Activated naive CD4-positive, alpha-beta T cell treated with anti-CD3 and anti-CD28 coated beads, Interleukin-2, amount 10 ng/mL, durations not matched to agents 7 days and 5 days (primary cell): ENCODE data around the gene INTS11.

Experiments used
- CTCF ChIA-PET: fragments of 350-600 bp; sonication (Branson Sonifier 250); formaldehyde crosslinking; loops from one replicate; lab custom pipeline; 2021; ENCODE audit warnings: antibody characterized with exemption; lab: Charles Lee
- DNase-seq: peaks from one replicate; pipeline ENCODE4 v3.0.0-alpha.2; 2020
- H3K27ac Mint-ChIP-seq: one replicate; pipeline ENCODE4 v1.8.0; 2021; ENCODE audit warnings: mild to moderate bottlenecking, moderate library complexity, mixed read lengths
- H3K27me3 Mint-ChIP-seq: one replicate; pipeline ENCODE4 v1.8.0; 2021; ENCODE audit warnings: mild to moderate bottlenecking, mixed read lengths
- H3K36me3 Mint-ChIP-seq: one replicate; pipeline ENCODE4 v1.8.0; 2021; ENCODE audit warnings: mixed read lengths
- H3K4me1 Mint-ChIP-seq: one replicate; pipeline ENCODE4 v1.8.0; 2021; ENCODE audit warnings: mixed read lengths
- H3K4me3 Mint-ChIP-seq: one replicate; pipeline ENCODE4 v1.8.0; 2021; ENCODE audit warnings: mild to moderate bottlenecking, moderate library complexity, mixed read lengths
- H3K9me3 Mint-ChIP-seq: one replicate; pipeline ENCODE4 v1.8.0; 2021; ENCODE audit warnings: mixed read lengths

The INTS11 gene

DNA sequence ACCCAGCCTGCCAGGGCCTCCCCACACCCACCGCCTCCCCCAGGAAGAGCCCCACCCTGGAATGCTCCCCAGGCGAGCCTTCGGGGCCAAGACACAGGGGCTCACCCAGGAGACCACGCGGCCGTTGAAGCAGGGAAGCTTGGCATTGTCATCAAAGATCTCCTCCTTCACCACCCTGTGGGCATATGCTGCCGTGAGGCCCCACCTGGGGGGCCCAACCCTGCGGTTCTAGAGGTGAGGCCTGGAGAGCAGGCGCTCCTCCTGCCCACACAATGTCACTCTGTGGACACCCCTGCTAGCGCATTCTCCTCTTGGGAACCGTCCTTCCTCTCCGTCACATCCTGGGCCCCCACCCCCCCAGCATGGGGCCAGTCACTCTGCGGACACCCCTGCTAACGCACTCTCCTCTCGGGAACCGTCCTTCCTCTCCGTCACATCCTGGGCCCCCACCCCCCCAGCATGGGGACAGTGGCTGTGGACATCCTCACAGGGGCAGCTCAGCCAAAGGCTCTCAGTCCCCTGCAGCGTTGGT lies 18.2 kb upstream of the INTS11 start:
- Mint-ChIP-seq H3K36me3 (peaks cover 21% of the 10 kb centered on the region), H3K4me1 (peaks cover 10% of the 10 kb centered on the region), H3K27ac (no peak overlapping the region), H3K27me3 (no peaks in the 10 kb centered on the region), H3K9me3 (peaks cover 9% of the 10 kb centered on the region), H3K4me3 (no peak overlapping the region)
- CTCF ChIA-PET, result interaction anchor here (1.0 kb wide), 1 partner anchor 29 kb away, joined by 4 read pairs; no protein-coding TSS in a partner anchor
- DNase-seq, result no peak

DNA sequence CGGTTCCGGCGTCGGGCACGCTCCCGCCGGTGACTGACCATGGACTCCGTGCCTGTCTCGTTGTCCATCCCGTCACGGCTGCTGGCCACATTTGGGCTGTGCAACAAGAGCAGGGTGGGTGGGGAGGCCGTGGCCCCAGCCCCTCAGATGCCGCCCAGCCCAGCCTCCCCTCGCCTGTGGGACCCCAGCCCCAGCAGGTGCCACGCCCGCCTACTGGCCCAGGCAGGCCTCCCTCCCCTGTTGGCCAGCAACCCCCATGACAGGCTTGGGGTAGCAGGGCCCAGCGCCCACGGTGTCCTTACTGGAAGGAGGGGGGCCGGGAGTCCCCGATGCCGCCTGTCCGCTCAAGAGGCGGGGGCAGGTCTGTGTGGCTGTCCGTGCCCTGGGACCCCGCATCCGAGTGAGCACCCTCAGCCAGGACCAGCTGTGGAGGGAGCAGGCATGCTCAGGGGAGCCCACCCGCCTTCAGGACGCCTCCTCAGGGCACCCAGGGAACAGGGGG lies 17.7 kb upstream of the INTS11 start:
- H3K4me1 Mint-ChIP-seq, result peaks cover 5% of the 10 kb centered on the region
- CTCF ChIA-PET, result no interaction called here
- peaks cover 21% of the 10 kb centered on the region for H3K36me3 Mint-ChIP-seq
- H3K27ac Mint-ChIP-seq, result no peak overlapping the region
- H3K4me3 Mint-ChIP-seq, result no peak overlapping the region
- DNase-seq, result no peak
- H3K9me3 Mint-ChIP-seq, result peaks cover 9% of the 10 kb centered on the region
- no peaks in the 10 kb centered on the region for H3K27me3 Mint-ChIP-seq

DNA sequence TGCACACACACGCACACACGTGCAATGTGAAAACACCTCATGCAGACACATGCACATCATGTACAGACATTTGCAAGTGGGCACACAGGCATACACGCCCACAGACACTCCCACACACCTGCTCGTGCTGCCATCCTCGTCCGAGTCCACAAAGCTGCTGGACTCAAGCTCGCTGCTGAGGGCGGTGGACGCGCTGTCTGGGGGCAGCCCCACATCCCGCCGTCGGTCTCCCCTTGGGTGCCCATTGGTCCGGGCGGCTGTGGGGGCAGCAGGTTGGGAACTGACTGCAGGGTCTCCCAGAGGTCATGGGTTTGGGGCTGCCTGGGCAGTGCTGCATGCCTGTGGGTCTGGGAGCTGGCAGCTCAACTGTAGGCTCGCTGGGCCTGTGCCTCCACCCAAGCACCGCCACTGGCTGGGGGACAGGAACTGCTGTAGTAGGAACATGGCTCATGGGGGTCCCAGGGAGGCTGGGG lies 17.1 kb upstream of the INTS11 start:
- no peak for DNase-seq
- Mint-ChIP-seq H3K9me3 (peaks cover 9% of the 10 kb centered on the region), H3K27ac (no peak overlapping the region), H3K27me3 (no peaks in the 10 kb centered on the region), H3K4me3 (no peak overlapping the region), H3K36me3 (peaks cover 21% of the 10 kb centered on the region), H3K4me1 (no peaks in the 10 kb centered on the region)
- CTCF ChIA-PET, result no interaction called here

DNA sequence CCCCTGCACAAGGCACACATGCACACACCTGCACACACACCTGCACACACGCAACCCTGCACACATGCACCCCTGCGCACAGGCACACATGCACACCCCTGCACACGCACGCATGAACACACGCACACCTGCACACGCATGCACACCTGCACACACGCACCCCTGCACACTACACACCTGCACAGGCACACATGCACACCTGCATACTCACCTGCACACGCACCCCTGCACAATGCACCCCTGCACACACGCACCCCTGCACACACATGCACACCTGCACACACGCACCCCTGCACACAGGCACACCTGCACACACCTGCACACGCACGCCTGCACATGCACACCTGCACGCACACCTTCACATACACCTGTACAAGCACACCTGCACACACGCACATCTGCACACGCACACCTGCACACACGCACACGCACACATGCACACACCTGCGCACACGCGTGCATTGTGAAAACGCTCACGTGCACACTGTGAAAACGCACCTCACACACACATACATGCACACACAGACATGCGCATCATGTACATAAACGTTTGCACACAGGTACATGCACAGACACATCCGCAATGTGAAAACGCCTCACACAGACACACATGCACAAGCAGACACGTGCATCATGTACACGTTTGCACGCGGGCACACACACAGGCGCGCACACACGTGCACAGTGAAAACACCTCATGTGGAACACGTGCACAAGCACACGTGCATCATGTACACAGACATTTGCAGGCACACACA lies 16.5 kb upstream of the INTS11 start:
- CTCF ChIA-PET, result no interaction called here
- DNase-seq, result no peak
- Mint-ChIP-seq H3K36me3 (peaks cover 21% of the 10 kb centered on the region), H3K4me3 (no peak overlapping the region), H3K27me3 (no peaks in the 10 kb centered on the region), H3K9me3 (peaks cover 9% of the 10 kb centered on the region), H3K27ac (peak overlapping the region; percentile 12), H3K4me1 (no peaks in the 10 kb centered on the region)

DNA sequence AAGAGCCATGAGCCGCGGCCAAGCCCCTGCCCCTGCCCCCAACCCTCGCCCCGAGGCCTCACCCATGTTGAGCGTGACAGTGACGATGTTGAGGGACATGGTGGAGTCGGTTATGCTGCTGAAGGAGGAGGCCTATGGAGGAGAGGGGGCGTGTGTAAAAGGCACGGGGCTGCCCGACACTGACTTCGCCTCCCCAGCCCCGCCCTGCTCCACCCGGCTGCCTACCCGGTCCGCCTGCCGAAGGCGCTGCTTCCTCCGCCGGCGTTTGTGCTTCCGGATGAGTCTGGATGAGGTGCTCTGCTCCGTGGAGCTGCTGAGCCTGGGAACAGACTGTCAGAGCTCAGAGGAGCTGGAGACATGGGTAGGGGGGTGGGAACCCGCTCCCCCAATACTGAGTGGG lies 15.7 kb upstream of the INTS11 start:
- Mint-ChIP-seq H3K9me3 (peaks cover 9% of the 10 kb centered on the region), H3K27ac (no peak overlapping the region), H3K27me3 (no peaks in the 10 kb centered on the region), H3K4me1 (no peaks in the 10 kb centered on the region), H3K4me3 (no peak overlapping the region), H3K36me3 (peaks cover 21% of the 10 kb centered on the region)
- CTCF ChIA-PET, result no interaction called here
- DNase-seq, result no peak

DNA sequence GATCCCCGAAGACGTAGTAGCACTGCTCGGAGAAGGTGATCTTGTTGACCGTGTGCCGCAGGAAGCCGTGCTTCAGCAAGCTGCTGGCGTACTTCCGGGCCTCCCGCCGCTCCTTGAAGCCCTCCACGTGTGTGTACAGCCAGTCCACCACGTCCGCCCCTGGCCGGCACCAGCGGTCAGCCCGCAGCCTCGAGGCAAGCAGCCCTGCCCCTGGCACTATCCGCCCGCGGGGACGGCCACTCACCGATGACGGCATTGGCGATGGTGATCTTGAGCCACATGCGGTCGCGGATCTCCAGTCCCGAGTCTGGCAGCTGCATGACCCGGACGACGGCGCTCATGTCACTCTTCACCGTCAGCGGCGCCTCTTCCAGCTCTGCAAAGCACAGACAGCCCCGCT lies 13.8 kb upstream of the INTS11 start:
- no peak for DNase-seq
- H3K27ac Mint-ChIP-seq, result no peak overlapping the region
- H3K4me3 Mint-ChIP-seq, result no peak overlapping the region
- CTCF ChIA-PET, result no interaction called here
- H3K4me1 Mint-ChIP-seq, result no peaks in the 10 kb centered on the region
- peaks cover 9% of the 10 kb centered on the region for H3K9me3 Mint-ChIP-seq
- H3K36me3 Mint-ChIP-seq, result peaks cover 21% of the 10 kb centered on the region
- H3K27me3 Mint-ChIP-seq, result peaks cover 3% of the 10 kb centered on the region

DNA sequence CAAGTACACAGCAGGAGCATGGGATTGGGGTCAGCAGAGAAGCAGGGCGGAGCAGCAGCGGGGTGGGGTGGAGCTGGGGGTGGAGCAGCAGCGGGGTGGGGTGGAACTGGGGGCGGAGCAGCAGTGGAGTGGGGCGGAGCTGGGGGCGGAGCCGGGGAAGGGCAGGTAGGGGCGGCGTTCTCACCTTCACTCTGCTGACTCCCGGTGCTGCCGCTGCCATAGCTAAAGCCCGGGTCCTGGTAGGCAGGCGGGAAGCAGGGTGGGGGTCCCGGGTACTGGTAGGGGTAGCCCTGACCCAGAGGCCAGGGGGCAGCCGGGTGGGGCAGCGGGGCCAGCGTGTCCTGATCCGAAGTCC lies 13.3 kb upstream of the INTS11 start:
- DNase-seq, result peak; percentile 47
- peaks cover 3% of the 10 kb centered on the region for H3K27me3 Mint-ChIP-seq
- H3K4me3 Mint-ChIP-seq, result no peak overlapping the region
- peaks cover 9% of the 10 kb centered on the region for H3K9me3 Mint-ChIP-seq
- no peak overlapping the region for H3K27ac Mint-ChIP-seq
- peaks cover 19% of the 10 kb centered on the region for H3K36me3 Mint-ChIP-seq
- H3K4me1 Mint-ChIP-seq, result no peaks in the 10 kb centered on the region
- CTCF ChIA-PET, result no interaction called here

DNA sequence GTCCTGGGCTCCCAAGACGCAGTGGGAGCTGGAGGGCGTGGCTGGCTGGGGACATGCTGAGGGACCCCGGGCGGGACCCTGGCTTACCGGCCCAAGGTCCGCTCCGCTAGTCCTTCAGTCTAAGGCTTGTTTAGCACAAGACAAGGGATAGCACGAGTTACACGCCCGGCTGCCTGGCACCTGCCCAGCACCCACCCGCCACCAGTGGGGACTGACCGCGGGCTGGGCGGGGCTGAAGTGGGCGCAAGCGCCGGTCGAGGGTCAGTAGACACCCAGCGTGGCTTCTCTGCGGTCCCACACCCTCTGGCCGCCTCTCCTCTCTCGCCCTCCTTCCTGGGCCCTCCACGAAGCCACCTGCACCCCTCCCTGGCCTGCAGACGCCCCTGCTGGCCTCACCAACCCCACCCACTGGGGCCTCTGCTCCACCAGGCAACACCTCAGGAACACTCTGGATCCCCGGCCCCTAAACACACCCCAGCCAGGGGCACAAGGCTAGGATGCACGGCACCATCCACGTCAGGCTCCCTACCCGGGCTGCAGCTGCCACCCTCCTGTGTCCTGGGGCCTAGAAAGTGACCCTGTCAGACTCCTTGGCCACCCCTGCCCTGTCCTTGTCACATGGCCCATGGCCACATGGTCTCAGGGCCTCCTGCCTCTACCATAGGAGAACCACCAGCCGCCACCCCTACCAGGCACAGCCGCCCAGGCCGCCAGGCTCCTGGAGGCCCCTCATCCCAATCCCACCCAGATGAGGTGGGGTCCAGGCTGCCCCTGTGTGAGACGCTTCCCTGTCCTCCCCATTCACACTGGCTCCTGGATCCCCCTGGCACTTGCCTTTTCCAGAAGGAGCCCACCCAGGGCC lies 12.7 kb upstream of the INTS11 start:
- Mint-ChIP-seq H3K36me3 (peaks cover 17% of the 10 kb centered on the region), H3K9me3 (peaks cover 9% of the 10 kb centered on the region), H3K4me3 (no peak overlapping the region), H3K27me3 (peaks cover 3% of the 10 kb centered on the region), H3K4me1 (no peaks in the 10 kb centered on the region), H3K27ac (no peak overlapping the region)
- DNase-seq, result no peak
- CTCF ChIA-PET, result no interaction called here

DNA sequence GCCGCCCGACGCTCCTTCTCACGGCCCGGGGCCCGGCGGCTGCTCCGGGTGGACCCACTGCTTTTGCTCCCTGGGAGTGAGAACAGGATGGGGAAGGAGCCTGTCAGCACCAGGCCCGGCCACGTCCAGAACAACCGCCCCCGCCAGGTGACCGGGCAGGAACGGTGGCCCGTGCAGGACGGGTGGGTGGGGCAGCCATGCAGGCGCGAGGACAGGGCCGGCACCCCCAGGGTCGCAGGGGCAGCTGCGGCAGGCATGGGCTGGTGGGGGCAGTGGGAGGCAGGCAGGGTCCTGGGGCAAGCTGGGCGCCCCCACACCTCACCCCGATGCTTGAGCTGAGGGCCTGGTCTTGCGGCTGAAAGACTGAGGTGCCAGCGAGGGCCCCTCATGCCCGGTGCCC lies 12.0 kb upstream of the INTS11 start:
- no peak for DNase-seq
- H3K36me3 Mint-ChIP-seq, result peaks cover 16% of the 10 kb centered on the region
- H3K27me3 Mint-ChIP-seq, result peaks cover 3% of the 10 kb centered on the region
- CTCF ChIA-PET, result no interaction called here
- H3K9me3 Mint-ChIP-seq, result peaks cover 9% of the 10 kb centered on the region
- H3K4me3 Mint-ChIP-seq, result no peak overlapping the region
- H3K4me1 Mint-ChIP-seq, result no peaks in the 10 kb centered on the region
- no peak overlapping the region for H3K27ac Mint-ChIP-seq

DNA sequence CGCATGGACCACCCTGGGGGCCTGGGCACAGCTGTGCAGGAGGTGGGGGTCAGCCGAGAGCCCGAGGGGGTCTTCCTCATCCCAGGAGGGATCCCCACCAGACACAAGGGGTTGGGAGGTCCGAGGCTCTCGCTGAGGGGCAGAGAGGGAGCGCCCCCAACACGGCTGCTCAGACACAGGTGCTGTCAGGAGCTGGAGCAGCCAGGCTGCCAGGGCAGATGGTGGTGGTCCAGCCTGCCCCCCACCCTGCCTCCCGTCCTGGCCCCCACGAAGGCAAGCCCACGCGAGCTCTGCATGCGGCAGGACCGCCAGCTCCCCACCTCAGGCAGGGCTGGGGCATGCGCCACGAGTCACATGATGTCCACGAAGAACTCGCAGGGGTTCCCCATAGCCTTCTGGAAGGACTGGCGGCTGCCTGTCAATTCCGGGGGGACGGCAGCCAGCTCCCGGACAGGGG lies 11.4 kb upstream of the INTS11 start:
- Mint-ChIP-seq H3K4me1 (no peaks in the 10 kb centered on the region), H3K27me3 (peaks cover 3% of the 10 kb centered on the region), H3K27ac (no peak overlapping the region), H3K4me3 (no peak overlapping the region), H3K36me3 (peaks cover 10% of the 10 kb centered on the region), H3K9me3 (peaks cover 4% of the 10 kb centered on the region)
- no peak for DNase-seq
- CTCF ChIA-PET, result no interaction called here

DNA sequence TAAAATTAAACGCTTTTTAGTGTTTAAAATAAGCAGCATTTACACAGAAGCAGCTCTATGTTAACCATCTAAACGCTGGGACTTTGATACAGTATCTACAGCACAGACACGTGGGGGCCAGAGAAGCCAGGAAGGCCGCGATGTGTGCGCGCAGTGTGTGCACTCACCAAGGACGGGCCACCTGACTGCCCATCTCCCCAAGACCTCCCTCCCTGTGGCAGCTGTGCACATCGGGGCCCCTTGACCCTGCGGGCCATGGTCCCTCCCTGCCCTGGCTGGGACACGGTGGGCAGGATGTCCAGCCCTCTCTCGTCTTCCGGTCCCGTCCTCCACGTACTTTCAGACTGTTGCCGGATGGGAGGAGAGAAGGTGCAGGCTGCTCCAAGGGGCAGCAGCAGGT lies 10.8 kb upstream of the INTS11 start:
- Mint-ChIP-seq H3K4me3 (no peak overlapping the region), H3K9me3 (no peaks in the 10 kb centered on the region), H3K27ac (no peak overlapping the region), H3K36me3 (peaks cover 6% of the 10 kb centered on the region), H3K27me3 (peaks cover 3% of the 10 kb centered on the region), H3K4me1 (no peaks in the 10 kb centered on the region)
- CTCF ChIA-PET, result no interaction called here
- no peak for DNase-seq

DNA sequence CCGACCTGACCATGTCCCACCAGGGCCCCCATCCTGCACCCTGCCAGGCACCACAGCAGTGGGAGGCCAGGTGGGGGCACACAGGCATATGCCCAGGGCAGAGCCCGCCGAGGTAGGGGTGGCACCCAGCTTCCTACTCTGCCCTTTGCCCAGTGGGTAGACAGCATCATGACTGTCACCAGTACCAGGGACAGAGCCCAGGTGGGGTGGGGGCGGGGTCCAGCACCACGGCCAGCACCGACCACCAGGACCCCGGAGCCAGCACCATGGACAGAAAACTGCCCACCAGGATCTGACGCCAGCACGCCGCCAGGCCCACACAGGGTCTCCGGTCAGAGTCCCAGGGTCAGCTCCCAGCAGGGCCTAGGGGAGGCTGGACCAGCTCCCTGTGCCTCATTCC lies 10.4 kb upstream of the INTS11 start:
- peaks cover 6% of the 10 kb centered on the region for H3K36me3 Mint-ChIP-seq
- H3K4me1 Mint-ChIP-seq, result no peaks in the 10 kb centered on the region
- no peak overlapping the region for H3K4me3 Mint-ChIP-seq
- H3K27ac Mint-ChIP-seq, result no peak overlapping the region
- peaks cover 3% of the 10 kb centered on the region for H3K27me3 Mint-ChIP-seq
- H3K9me3 Mint-ChIP-seq, result peaks cover 2% of the 10 kb centered on the region
- no peak for DNase-seq
- CTCF ChIA-PET, result no interaction called here

DNA sequence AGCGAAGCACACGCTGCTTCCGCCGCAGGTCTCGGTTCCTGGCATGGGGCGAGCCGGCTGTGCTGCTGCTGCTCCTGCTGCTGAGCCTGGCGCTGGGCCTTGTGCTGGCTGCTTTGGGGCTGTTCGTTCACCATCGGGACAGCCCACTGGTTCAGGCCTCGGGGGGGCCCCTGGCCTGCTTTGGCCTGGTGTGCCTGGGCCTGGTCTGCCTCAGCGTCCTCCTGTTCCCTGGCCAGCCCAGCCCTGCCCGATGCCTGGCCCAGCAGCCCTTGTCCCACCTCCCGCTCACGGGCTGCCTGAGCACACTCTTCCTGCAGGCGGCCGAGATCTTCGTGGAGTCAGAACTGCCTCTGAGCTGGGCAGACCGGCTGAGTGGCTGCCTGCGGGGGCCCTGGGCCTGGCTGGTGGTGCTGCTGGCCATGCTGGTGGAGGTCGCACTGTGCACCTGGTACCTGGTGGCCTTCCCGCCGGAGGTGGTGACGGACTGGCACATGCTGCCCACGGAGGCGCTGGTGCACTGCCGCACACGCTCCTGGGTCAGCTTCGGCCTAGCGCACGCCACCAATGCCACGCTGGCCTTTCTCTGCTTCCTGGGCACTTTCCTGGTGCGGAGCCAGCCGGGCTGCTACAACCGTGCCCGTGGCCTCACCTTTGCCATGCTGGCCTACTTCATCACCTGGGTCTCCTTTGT lies 9.2 kb upstream of the INTS11 start:
- DNase-seq, result no peak
- Mint-ChIP-seq H3K4me3 (no peak overlapping the region), H3K9me3 (peaks cover 6% of the 10 kb centered on the region), H3K27ac (no peak overlapping the region), H3K4me1 (no peaks in the 10 kb centered on the region), H3K36me3 (peaks cover 4% of the 10 kb centered on the region), H3K27me3 (peaks cover 3% of the 10 kb centered on the region)
- CTCF ChIA-PET, result no interaction called here
